NCI-H2196 (cell line): ENCODE results near the gene KIF16B.
"Not testable (repeated sequence)": the region's sequence is repeated elsewhere in the genome, so short reads cannot be mapped to it uniquely, and the experiment has no call there.

Experiments
- DNase-seq: peaks from one replicate; lab custom pipeline; 2025; ENCODE audit not compliant: unreplicated experiment; lab: John Stamatoyannopoulos, UW

The KIF16B gene

GRCh38 chr20:16267526-16267925, 305.7 kb downstream of the KIF16B start:
- no peak for DNase-seq

DNA sequence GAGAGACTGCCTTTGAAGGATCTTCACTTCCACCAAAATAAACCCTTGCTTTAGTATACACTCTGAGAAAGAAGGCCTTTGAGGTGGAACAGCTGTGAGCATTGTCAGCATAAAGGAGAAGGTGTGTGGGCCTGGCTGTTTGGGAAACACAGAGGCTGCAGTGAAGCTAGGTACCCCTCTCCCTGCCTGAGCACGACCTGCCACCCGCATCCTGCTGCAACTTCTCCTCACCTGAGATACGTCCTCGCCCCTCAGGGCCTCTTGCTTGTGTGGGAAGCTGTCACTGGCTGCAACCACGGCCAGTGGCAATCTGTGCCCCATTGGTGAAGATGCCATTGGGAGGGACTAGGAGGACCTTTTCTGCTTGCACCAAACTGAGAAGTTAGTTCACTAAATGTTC, 307.9 kb downstream of the KIF16B start:
- DNase-seq: no peak

GRCh38 chr20:16263582-16263981, 309.7 kb downstream of the KIF16B start:
- DNase-seq: no peak

GRCh38 chr20:16262594-16262993, 310.7 kb downstream of the KIF16B start:
- DNase-seq: no peak

GRCh38 chr20:16261733-16262273, 311.4 kb downstream of the KIF16B start:
- peak; percentile 19 for DNase-seq

DNA sequence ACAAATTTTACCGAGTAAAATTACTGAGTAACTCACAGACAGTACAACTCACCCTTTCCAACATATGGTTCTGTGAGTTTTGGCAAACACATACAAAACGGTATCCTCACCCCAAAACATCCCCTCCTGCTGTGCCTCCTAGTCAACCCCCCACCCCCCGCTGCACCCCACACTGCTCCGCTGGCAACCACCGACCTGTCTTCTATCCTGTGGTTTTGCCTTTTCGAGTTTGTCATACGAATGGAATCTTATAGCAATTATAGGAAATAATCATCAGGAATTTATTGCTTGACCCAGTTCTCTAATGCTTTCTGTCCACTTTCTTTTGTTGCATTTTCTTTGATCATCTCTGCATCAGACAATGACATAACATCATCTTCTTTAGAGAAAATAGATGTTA, 312.3 kb downstream of the KIF16B start:
- no peak for DNase-seq

GRCh38 chr20:16260133-16260532, 313.1 kb downstream of the KIF16B start:
- not testable (repeated sequence) for DNase-seq

DNA sequence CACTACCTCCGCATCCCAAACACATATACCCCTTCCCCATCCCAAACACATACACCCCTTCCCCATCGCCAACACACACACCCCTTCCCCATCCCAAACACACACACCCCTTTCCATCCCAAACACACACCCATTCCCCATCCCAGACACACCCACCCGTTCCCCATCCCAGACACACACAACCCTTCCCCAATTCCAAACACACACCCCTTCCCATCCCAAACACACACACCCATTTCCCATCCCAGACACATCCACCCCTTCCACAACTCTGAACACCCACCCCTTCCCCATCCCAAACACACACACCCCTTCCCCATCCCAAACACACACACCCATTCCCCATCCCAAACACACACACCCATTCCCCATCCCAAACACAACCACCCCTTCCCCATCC, 314.5 kb downstream of the KIF16B start:
- DNase-seq: no peak

- no peak for DNase-seq
These were observed 315.3 kb downstream of the KIF16B start for GRCh38 chr20:16257813-16258430.

GRCh38 chr20:16257021-16257420, 316.2 kb downstream of the KIF16B start:
- DNase-seq: no peak

- no peak for DNase-seq
These were observed 326.4 kb downstream of the KIF16B start for GRCh38 chr20:16246870-16247269.

DNA sequence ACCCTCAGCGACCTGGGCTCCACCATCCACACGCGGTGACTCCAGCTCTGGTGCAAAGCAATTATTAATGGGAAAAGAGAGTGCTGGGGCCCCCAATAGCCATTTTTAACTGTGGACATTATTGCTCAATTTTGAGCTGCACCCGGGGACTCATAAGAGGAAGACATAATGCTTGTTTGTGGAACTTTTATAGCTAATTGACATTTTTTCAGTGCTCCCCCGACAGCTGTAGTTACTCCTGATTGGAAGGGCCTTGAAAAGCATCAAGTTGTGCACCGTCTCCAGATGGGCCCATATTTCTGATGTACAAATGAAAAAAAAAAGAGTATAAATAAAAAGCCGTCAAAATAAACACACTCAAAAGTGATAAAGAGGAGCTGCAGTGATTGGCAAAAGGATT, 327.0 kb downstream of the KIF16B start:
- no peak for DNase-seq

DNA sequence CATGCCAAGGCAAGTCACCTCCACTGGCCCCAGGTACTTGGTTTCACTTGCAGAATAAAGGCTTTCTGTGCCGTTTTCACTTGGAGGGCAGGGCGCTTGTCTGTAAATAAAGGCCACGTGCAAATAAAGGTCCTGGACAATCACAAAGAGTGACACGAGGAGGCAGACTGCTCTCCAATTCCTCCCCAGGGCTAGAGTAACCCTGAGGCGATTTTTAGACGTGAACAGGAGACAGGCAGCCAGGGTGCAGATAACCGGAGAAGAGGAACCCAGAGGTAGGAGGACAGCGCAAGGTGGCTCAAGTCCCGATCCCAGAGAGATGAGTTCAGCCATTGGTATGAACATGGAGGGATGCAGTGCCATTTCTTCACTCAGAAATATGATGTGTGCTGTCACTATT, 327.4 kb downstream of the KIF16B start:
- peak; percentile 13 for DNase-seq

- DNase-seq: no peak
These were observed 328.4 kb downstream of the KIF16B start for GRCh38 chr20:16244892-16245291.

- no peak for DNase-seq
These were observed 329.8 kb downstream of the KIF16B start for GRCh38 chr20:16243470-16243869.

- no peak for DNase-seq
These were observed 331.3 kb downstream of the KIF16B start for GRCh38 chr20:16241911-16242310.

DNA sequence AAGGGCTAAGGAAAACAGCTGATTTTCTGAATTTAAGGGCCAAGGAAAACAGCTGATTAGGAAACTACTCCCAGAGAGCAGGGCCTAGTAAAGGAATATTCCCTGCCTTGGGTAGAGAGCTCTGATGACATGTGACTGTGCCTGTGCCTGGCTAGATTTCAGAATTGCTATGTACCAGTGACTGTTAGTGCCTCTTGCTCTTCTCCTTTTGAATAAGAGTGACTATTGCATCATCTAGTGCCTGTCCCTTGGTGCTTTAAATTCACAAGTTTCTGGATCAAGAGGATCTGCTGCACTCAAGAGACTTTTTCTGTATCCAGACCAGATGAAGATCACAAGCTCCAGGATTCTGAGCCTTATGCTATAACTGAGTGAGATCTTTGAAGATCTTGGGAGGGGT, 332.9 kb downstream of the KIF16B start:
- no peak for DNase-seq

GRCh38 chr20:16236589-16237241, 336.5 kb downstream of the KIF16B start:
- no peak for DNase-seq

GRCh38 chr20:16230402-16230801, 342.8 kb downstream of the KIF16B start:
- DNase-seq: no peak

DNA sequence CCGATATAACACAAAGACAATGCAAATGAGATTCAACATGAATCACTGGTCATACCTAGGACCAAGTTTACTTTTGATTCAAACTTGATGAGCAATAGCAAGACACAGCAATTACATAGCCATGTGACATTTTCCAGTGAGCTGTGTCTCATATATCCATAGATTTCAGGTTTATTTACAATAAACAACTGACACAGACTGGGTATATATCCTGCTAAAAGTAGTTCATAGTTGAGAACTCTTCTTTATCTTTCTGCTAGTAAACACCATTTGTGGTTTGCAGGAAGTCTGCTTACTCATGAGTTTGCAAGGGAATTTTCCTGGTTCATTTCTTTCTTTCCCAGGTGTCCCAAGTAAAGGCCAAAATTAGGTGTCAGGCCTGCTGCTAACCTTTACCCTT, 343.4 kb downstream of the KIF16B start:
- DNase-seq: no peak

GRCh38 chr20:16228722-16229121, 344.5 kb downstream of the KIF16B start:
- no peak for DNase-seq

- DNase-seq: not testable (repeated sequence)
These were observed 346.3 kb downstream of the KIF16B start for GRCh38 chr20:16226961-16227360.

DNA sequence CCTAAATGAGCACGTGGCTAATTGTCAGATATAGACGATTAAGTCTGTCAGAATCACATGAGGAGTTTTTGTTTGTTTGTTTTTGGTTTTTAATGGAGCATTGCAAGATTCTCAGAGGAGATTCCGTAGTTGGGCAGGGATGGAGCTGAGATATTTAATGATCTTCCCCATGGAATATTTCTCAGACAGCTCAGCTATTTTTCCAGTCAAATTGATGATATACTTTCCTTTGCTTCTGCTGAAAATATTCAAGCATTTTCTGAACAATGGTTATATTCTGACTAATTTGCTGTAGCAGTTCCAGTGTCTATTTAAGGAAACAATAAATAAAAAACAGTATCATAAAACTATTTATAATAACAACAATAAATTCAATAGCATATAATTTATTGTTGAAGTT, 348.4 kb downstream of the KIF16B start:
- no peak for DNase-seq
